ENCODE data around the gene CTR9.

Gene CTR9

GRCh38 chr11:10751581-10751940 is 515 bp downstream of the CTR9 start:
- peaks cover 22% of the 10 kb centered on the region for H3K4me1 ChIP-seq (ENCODE audit: low read depth, poor library complexity, severe bottlenecking)
- peak overlapping the region; percentile 100 for H2AFZ ChIP-seq (ENCODE audit: low read depth)
- peak overlapping the region; percentile 89 for H3K4me2 ChIP-seq
- H3K36me3 ChIP-seq (ENCODE audit: insufficient read depth): no peaks in the 10 kb centered on the region; the same call in 1 of the 2 replicates
- H3K27ac ChIP-seq: peak overlapping the region; percentile 76; the same call in 1 of the 2 replicates
- TF ChIP-seq, protein P1, sequence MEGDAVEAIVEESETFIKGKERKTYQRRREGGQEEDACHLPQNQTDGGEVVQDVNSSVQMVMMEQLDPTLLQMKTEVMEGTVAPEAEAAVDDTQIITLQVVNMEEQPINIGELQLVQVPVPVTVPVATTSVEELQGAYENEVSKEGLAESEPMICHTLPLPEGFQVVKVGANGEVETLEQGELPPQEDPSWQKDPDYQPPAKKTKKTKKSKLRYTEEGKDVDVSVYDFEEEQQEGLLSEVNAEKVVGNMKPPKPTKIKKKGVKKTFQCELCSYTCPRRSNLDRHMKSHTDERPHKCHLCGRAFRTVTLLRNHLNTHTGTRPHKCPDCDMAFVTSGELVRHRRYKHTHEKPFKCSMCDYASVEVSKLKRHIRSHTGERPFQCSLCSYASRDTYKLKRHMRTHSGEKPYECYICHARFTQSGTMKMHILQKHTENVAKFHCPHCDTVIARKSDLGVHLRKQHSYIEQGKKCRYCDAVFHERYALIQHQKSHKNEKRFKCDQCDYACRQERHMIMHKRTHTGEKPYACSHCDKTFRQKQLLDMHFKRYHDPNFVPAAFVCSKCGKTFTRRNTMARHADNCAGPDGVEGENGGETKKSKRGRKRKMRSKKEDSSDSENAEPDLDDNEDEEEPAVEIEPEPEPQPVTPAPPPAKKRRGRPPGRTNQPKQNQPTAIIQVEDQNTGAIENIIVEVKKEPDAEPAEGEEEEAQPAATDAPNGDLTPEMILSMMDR (conservative IDR thresholded peaks at IDR 0.05; ENCODE audit: low read depth, low read length): no peak
- peak overlapping the region; percentile 42; the same call in 1 of the 2 replicates for H3K9ac ChIP-seq
- no peaks in the 10 kb centered on the region for H4K20me1 ChIP-seq (ENCODE audit: insufficient read depth)
- no peaks in the 10 kb centered on the region for H3K27me3 ChIP-seq (ENCODE audit: insufficient read depth, low read depth)
- no peak overlapping the region for H3K4me3 ChIP-seq (IDR thresholded peaks at IDR 0.05; ENCODE audit: insufficient read depth, low read depth, low read length)
- H3K79me2 ChIP-seq (ENCODE audit: insufficient read depth, low read depth): peaks cover 18% of the 10 kb centered on the region

GRCh38 chr11:10752061-10752460 is 1.0 kb downstream of the CTR9 start:
- Histone ChIP-seq H4K20me1 (ENCODE audit: insufficient read depth) (no peaks in the 10 kb centered on the region), H3K36me3 (ENCODE audit: insufficient read depth) (no peaks in the 10 kb centered on the region; the same call in 1 of the 2 replicates), H3K79me2 (ENCODE audit: insufficient read depth, low read depth) (peaks cover 18% of the 10 kb centered on the region), H3K27me3 (ENCODE audit: insufficient read depth, low read depth) (no peaks in the 10 kb centered on the region), H3K4me3 (IDR thresholded peaks at IDR 0.05; ENCODE audit: insufficient read depth, low read depth, low read length) (no peak overlapping the region), H3K9ac (peak overlapping the region; percentile 42; the same call in 1 of the 2 replicates), H3K4me2 (peak overlapping the region; percentile 89), H2AFZ (ENCODE audit: low read depth) (peak overlapping the region; percentile 100; the same call in 1 of the 2 replicates), H3K27ac (peak overlapping the region; percentile 76; the same call in 1 of the 2 replicates), H3K4me1 (ENCODE audit: low read depth, poor library complexity, severe bottlenecking) (peaks cover 22% of the 10 kb centered on the region)
- TF ChIP-seq, protein P1 (conservative IDR thresholded peaks at IDR 0.05; ENCODE audit: low read depth, low read length): no peak

- Histone ChIP-seq H3K4me3 (IDR thresholded peaks at IDR 0.05; ENCODE audit: insufficient read depth, low read depth, low read length) (no peak overlapping the region), H3K9ac (no peak overlapping the region), H3K36me3 (ENCODE audit: insufficient read depth) (no peaks in the 10 kb centered on the region; the same call in 1 of the 2 replicates), H2AFZ (ENCODE audit: low read depth) (no peak overlapping the region), H3K27me3 (ENCODE audit: insufficient read depth, low read depth) (no peaks in the 10 kb centered on the region), H3K27ac (no peak overlapping the region; the same call in 1 of the 2 replicates), H4K20me1 (ENCODE audit: insufficient read depth) (no peaks in the 10 kb centered on the region), H3K79me2 (ENCODE audit: insufficient read depth, low read depth) (peaks cover 18% of the 10 kb centered on the region), H3K4me2 (peak overlapping the region; percentile 89), H3K4me1 (ENCODE audit: low read depth, poor library complexity, severe bottlenecking) (peaks cover 22% of the 10 kb centered on the region)
- TF ChIP-seq, protein P1 (conservative IDR thresholded peaks at IDR 0.05; ENCODE audit: low read depth, low read length): no peak
These were observed 1.4 kb downstream of the CTR9 start for GRCh38 chr11:10752486-10752885.

GRCh38 chr11:10758957-10759356 is 7.9 kb downstream of the CTR9 start:
- Histone ChIP-seq H3K36me3 (ENCODE audit: insufficient read depth) (no peaks in the 10 kb centered on the region; the same call in 1 of the 2 replicates), H3K4me1 (ENCODE audit: low read depth, poor library complexity, severe bottlenecking) (peaks cover 8% of the 10 kb centered on the region), H3K27ac (no peak overlapping the region), H3K4me3 (IDR thresholded peaks at IDR 0.05; ENCODE audit: insufficient read depth, low read depth, low read length) (no peak overlapping the region), H3K27me3 (ENCODE audit: insufficient read depth, low read depth) (no peaks in the 10 kb centered on the region), H3K4me2 (no peak overlapping the region), H3K79me2 (ENCODE audit: insufficient read depth, low read depth) (no peaks in the 10 kb centered on the region), H3K9ac (no peak overlapping the region), H4K20me1 (ENCODE audit: insufficient read depth) (no peaks in the 10 kb centered on the region), H2AFZ (ENCODE audit: low read depth) (no peak overlapping the region)
- TF ChIP-seq, protein P1 (conservative IDR thresholded peaks at IDR 0.05; ENCODE audit: low read depth, low read length): peak; percentile 43; the same call in 1 of the 2 replicates
